Heart right ventricle (tissue), 16 donors: ENCODE data around the gene SSBP2. TPM values are rescaled to one million over a fixed set of nuclear protein-coding genes. Genes with fewer than 3 reads are reported as not detected.

ENCODE experiments used
- ATAC-seq, 8 donors: fragments of 200-7000 bp; cut with Tn5 transposase; one replicate each; pipeline ENCODE4 v1.9.1; 2020; ENCODE audit warnings: mild to moderate bottlenecking in 8 of 8, moderate library complexity in 8 of 8, moderate number of reproducible peaks in 1 of 8
- DNase-seq, 2 donors: peaks; one replicate each; pipeline ENCODE4 v3.0.0-alpha.2; 2020
- H3K27ac ChIP-seq, 10 donors: fragments of 200-600 bp; sonication (generic) in 2 of 10; one replicate each; pipeline versions ENCODE4 v1.5.0 to v1.8.0; 2020 to 2022; ENCODE audit warnings: mild to moderate bottlenecking in 3 of 10
- H3K27me3 ChIP-seq, 7 donors: fragments of 200-600 bp; one replicate each; pipeline ENCODE4 v1.8.0; 2021 to 2022; ENCODE audit warnings: mild to moderate bottlenecking in 2 of 7
- H3K36me3 ChIP-seq, 9 donors: fragments of 200-600 bp; sonication (generic) in 1 of 9; one replicate each; pipeline versions ENCODE4 v1.5.0 to v1.8.0; 2020 to 2022; ENCODE audit warnings: mild to moderate bottlenecking in 2 of 9
- H3K4me1 ChIP-seq, 9 donors: fragments of 200-600 bp; sonication (generic) in 1 of 9; one replicate each; pipeline versions ENCODE4 v1.5.0 to v1.8.0; 2020 to 2022; ENCODE audit warnings: mild to moderate bottlenecking in 4 of 9
- H3K4me3 ChIP-seq, 10 donors: fragments of 200-600 bp; sonication (generic) in 2 of 10; one replicate each; pipeline versions ENCODE4 v1.5.0 to v1.8.0; 2020 to 2022; ENCODE audit warnings: mild to moderate bottlenecking in 7 of 10, moderate library complexity in 2 of 10
- H3K9me3 ChIP-seq, 11 donors: fragments of 200-600 bp in 10 of 11; sonication (generic) in 2 of 11; one replicate each; pipeline versions ENCODE4 v1.5.0 to v1.8.0; 2013 to 2022; ENCODE audit warnings: mild to moderate bottlenecking in 2 of 11, control low read depth in 1 of 11, moderate library complexity in 1 of 11
- WGBS, 2 donors: extraction: QIAGEN DNeasy Blood & Tissue Kit; methylation state at CpG; one replicate each; pipeline ENCODE4 v1.1.7; 2013; ENCODE audit warnings: inconsistent platforms in 1 of 2; 5-methylcytosine and 5-hydroxymethylcytosine counted together
- intact Hi-C, 10 donors: fragments of 100-400 bp; cut with DNase I; formaldehyde crosslinking; loops; one replicate each; pipeline versions ENCODE4 v1.11.1 to v1.14.2; 2022
- polyA plus RNA-seq, 2 donors: library from polyadenylated mRNA; stranded (reverse); fragments of 200-250 nt; gene quantifications; one replicate each; pipeline ENCODE4 v1.2.3, GENCODE V29; 2013
- total RNA-seq, 10 donors: library from RNA; stranded (reverse); fragmentation: NEBNext Ultra II Directional in 3 of 10; extraction: Animal tissue kit (Norgen Biotek cat#: 25700) in 3 of 10; gene quantifications; one replicate each; pipeline versions ENCODE4 v1.2.1 to v1.2.4, GENCODE V29; 2021 to 2023
- TF ChIP-seq, protein P1 (sequence below), 9 donors: fragments of 200-600 bp; sonication (generic) in 2 of 9; IDR thresholded peaks; one replicate each; pipeline versions ENCODE4 v1.5.0 to v1.8.0; 2021 to 2022; ENCODE audit warnings: antibody characterized with exemption in 9 of 9, mild to moderate bottlenecking in 5 of 9, moderate library complexity in 1 of 9
- donor health status: Arrhythmogenic right ventricular cardiomyopathy.
- donor health status: ischemic (EF 13 %, LVEDD 7.1; RV severe dilation, severe dysfunction).
- donor health status: healthy with polysubstance abuse.
- donor health status: DM: no; HTN: yes; CAD: no.
- donor health status: DM: no; HTN: no; CAD: no.
- donor health status: ischemic (EF 25% LVEDD 6.9; RV normal size, moderate dysfunction).
- donor health status: ischemic (EF 25% LVEDD 5.7; RV mildly dilated, moderate dysfunction).
- donor health status: healthy.
- donor health status: DM: yes; HTN: yes; CAD: no.
- donor health status: Ischemic cardiomyopathy.
- donor health status: ischemic (EF 35%, LVEDD 5.7; RV mildly dilated, moderate dysfunction).
- donor health status: nonischemic (EF 11% LVEDD 7.7; RV severe dilation, severe dysfunction).
- donor health status: DM: yes; HTN: yes; CAD: no.
- donor health status: PGD.
- donor health status: ischemic (EF 29% LVEDD 5.4; RV normal size, mild dysfunction).
- donor health status: nonischemic (EF 23%, LVEDD 6.1; RV moderate dilation, normal function).

Gene SSBP2
- total and polyA plus RNA-seq, 12 donors: 24.2 to 85.9 (median 52.0) TPM

DNA sequence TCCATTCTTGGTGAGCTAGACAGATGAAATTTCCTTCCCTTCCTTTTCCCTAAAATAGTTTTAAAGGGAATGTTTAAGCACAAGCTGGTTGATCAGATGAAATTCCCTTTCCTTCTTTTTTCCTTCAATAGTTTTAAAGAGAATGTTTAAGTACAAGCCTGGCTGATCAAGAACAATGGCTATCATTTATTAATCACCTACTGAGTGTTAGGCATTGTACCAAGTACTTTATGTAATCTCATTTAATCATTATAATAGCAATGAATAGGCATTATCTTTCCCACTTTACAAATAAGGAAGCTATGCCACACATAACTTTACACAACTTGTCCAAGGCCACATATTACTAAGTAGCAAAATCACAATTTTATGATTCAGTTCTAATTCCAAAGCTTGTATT is 205.0 kb downstream of the SSBP2 start:
- no peak for ATAC-seq
- H3K9me3 ChIP-seq: no peaks in the 10 kb centered on the region
- TF ChIP-seq, protein P1, sequence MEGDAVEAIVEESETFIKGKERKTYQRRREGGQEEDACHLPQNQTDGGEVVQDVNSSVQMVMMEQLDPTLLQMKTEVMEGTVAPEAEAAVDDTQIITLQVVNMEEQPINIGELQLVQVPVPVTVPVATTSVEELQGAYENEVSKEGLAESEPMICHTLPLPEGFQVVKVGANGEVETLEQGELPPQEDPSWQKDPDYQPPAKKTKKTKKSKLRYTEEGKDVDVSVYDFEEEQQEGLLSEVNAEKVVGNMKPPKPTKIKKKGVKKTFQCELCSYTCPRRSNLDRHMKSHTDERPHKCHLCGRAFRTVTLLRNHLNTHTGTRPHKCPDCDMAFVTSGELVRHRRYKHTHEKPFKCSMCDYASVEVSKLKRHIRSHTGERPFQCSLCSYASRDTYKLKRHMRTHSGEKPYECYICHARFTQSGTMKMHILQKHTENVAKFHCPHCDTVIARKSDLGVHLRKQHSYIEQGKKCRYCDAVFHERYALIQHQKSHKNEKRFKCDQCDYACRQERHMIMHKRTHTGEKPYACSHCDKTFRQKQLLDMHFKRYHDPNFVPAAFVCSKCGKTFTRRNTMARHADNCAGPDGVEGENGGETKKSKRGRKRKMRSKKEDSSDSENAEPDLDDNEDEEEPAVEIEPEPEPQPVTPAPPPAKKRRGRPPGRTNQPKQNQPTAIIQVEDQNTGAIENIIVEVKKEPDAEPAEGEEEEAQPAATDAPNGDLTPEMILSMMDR (IDR thresholded peaks at IDR 0.05): no peak
- no peaks in the 10 kb centered on the region for H3K27me3 ChIP-seq
- H3K4me3 ChIP-seq: no peak overlapping the region
- H3K4me1 ChIP-seq: no peaks in the 10 kb centered on the region
- no peak for DNase-seq
- H3K27ac ChIP-seq: no peak overlapping the region
- intact Hi-C loops: no loop called here
- H3K36me3 ChIP-seq: peaks cover 0 to 15% (median 0%) of the 10 kb centered on the region in 9 donors

DNA sequence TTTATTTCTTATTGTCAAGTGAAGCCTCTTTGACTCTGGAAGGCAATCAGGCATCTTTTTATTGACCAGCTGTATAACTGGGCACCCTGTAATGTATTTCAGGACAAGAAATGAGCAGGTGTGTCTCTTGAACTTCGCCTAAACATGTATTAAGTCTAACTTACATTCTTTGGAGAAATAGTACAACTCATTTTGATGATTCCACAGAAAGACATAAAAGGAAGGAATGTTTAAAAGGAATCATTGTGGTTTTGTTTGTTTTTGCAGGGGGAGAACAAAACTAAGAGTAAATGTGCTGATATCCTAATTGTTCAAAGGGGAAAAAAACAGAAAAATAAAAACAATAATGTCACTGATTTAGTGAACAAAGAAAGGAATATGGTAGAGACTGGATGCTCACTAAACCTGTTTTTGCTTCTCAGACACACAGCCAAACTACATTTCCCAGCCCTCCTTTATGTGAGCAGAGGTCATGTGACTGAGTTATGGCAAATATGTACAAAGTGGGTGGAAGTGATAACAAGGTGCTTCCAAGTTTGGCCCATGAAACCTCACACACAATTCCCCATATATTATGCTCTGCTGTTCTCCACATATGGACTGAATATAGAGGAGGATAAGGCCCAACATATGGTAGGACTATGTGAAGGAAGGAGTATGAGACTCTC is 206.4 kb downstream of the SSBP2 start:
- Histone ChIP-seq H3K9me3 (no peaks in the 10 kb centered on the region), H3K4me3 (no peak overlapping the region), H3K27ac (no peak overlapping the region), H3K27me3 (no peaks in the 10 kb centered on the region), H3K36me3 (peaks cover 0 to 7% (median 0%) of the 10 kb centered on the region in 9 donors), H3K4me1 (no peaks in the 10 kb centered on the region)
- DNase-seq: no peak
- TF ChIP-seq, protein P1 (IDR thresholded peaks at IDR 0.05): no peak
- no peak for ATAC-seq
- 97 to 100% methylated on average over 1 of the region's 1 CpG for WGBS, 2 donors
- intact Hi-C loops: no loop called here

DNA sequence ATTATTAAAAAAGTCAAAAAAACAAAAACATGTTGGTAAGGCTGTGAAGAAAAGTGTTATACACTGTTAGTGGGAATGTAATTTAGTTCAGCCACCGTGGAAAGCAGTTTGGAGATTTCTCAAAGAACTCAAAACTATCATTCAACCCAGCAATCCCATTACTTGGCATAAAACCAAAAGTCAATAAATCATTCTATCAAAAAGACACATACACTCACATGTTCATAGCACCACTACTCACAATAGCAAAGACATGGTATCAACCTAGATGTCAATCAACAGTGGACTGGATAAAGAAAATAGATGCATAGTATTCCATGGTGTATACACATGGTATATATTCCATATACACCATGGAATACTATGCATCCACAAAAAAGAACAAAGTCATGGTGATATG is 208.7 kb downstream of the SSBP2 start:
- Histone ChIP-seq H3K4me1 (no peaks in the 10 kb centered on the region), H3K4me3 (no peak overlapping the region), H3K27me3 (no peaks in the 10 kb centered on the region), H3K36me3 (peaks cover 0 to 9% (median 0%) of the 10 kb centered on the region in 9 donors), H3K9me3 (no peaks in the 10 kb centered on the region), H3K27ac (no peak overlapping the region)
- intact Hi-C loops: loop anchor here in 1 of 10 donors (1.0 kb wide), 1 partner anchor 49 kb away; no protein-coding TSS in a partner anchor
- TF ChIP-seq, protein P1 (IDR thresholded peaks at IDR 0.05): no peak
- 94 to 95% methylated on average over 1 of the region's 1 CpG for WGBS, 2 donors
- ATAC-seq: no peak
- no peak for DNase-seq

DNA sequence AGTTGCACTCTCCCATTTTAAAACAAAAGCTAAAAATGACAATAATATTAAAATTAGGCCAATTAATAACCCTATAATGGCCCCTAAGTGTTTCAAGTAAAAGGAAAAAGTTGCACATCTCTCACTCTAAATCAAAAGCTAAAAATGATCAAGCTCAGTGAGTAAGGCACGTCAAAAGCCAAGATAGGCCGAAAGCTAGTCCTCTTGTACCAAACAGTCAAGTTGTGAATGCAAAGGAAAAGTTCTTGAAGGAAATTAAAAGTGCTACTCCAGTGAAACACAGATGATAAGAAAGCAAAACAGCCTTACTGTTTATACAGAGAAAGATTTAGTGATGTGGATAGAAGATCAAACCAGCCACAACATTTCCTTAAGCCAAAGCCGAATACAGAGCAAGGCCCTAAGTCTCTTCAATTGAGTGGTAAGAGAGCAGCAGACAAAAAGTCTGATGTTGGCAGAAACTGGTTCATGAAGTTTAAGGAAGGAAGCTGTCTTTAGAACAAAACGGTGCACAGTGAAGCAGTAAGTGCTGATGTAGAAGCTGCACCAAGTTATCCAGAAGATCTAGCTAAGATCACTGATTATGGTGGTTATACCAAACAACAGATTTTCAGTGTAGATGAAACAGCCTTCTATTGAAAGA is 212.9 kb downstream of the SSBP2 start:
- DNase-seq (no peak), ATAC-seq (no peak)
- Histone ChIP-seq H3K4me1 (peaks cover 0 to 17% (median 7%) of the 10 kb centered on the region in 9 donors), H3K36me3 (peaks cover 0 to 9% (median 0%) of the 10 kb centered on the region in 9 donors), H3K27ac (no peak overlapping the region), H3K4me3 (no peak overlapping the region), H3K9me3 (no peaks in the 10 kb centered on the region), H3K27me3 (no peaks in the 10 kb centered on the region)
- 78 to 87% methylated on average over 4 of the region's 4 CpGs for WGBS, 2 donors
- TF ChIP-seq, protein P1 (IDR thresholded peaks at IDR 0.05): no peak
- intact Hi-C loops: no loop called here
